Raji (cell line): Measurements from ENCODE around the gene BAIAP2.

Experiments
- POLR2A ChIP-seq: IDR thresholded peaks from 2 replicates; pipeline ENCODE4 v1.6.1; 2011; ENCODE audit warnings: low read depth, low read length, control low read depth; ENCODE audit not compliant: insufficient read depth

BAIAP2 gene

DNA sequence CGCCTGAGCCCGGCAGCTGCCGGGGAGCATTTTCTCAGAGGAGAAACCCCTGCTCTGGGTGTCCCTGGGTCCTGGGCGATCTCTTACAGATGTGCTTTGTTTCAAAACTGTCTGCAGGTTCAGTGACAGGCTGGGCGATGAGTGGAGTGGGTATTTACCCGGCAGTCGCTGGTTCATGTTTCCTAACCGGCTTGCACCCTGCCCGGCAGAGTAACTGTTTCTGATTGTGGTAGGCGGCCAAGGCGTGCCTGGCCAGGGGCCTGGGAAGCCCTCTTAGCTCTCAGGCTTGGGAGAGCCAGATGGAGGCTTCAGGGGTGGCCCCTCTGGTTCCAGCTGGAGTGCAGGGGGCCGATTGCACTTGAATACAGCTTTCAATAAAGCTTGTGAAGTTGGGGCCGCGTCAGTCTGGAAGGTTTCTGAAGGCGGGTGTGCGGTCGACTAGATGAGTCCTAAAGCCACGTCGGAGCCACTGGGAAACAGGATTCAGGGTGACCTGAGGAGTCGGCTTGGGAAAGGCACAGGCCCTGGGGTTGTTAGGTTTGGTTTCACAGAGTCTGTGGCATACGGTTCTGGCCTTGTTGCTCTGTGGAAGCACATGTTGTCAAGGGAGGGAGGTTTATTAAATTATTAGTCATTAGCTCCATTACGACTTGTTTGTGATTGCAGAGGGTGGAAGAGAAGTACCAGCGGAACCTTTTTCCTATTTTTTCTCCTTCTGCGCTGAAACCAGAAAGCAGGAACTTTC lies 1.4 kb downstream of the BAIAP2 start:
- TF ChIP-seq POLR2A = no peak

DNA sequence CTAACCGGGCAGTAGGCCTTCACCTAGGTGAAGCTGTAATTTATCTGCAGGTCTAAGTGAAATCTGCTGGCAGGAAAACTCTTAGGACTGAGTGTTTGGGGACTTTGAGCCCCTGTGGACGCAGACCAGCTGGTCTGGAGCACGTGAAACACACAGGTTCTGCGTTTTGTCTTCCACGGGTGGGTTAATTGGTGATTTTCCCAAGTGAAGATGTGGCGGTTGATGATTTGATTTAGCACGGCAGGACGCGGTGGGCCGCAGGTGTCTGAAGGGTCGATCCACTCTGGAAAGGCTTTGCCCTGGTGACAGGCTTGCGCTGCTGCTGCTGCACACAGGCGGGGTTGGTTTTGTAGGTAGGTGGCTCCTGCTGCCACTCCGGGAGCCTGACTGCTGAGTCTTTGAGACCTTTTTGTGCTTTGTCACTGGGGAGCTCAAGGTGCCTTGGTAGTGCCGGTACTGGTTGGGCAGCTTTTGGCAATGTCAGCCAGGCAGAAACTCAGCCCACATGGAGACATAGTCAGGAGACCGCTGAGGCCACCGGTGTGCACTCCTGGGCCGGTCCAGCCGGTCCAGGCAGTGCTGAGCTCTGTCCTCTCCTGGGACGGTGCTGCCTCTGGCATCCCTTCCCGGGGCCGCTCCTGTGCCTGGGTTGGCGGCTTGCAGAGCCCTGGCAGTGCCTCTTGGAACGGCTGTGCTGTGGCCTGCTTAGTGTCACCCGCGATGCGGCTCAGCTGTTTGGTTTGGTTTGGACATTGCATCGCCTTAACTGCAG lies 2.3 kb downstream of the BAIAP2 start:
- TF ChIP-seq POLR2A = no peak

DNA sequence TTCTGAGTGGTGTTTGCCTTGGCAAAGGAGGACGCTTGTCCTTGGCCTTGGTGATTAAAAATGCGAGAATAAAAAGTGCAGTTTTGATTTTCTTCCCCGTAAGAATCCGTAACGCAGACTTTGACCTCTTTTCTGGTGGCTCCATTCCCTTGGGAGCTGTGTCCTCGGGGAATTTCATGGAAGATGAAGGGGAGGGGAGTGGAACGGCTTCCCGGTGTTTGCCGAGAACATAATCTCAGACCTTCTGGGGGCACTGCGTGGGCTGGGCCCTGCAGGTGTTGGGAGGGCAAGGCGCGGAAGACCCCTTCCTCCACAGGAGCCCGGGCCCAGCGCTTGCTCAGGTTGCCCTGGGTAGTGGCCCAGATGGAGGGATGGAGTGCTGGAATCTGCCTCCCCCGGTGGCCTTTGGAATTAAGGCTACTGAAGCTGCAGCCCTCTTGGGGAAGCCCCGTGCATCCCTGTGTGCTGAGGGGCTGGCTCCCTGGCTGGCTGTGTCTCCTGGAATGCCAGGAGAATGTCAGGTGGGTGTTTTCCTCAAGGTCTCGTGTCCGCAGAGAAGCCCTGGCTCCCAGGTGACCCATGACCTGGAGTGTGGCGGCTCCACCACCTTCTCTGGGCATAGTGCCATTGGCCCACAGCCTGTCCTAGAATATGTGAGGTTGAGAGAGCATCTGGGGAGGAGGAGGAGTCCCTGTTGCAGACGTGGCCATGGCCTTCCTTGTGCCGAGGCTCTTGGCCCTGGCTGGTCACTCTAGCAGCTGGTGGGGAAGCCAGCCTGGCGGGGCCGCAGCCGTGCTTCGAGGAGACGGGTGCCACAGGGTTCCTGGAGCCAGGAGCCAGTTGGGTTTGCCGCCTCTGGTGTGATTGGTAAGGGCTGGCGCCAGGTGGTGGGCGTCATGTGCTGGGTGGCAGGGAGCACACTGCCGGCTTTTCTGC lies 3.1 kb downstream of the BAIAP2 start:
- no peak for TF ChIP-seq POLR2A

DNA sequence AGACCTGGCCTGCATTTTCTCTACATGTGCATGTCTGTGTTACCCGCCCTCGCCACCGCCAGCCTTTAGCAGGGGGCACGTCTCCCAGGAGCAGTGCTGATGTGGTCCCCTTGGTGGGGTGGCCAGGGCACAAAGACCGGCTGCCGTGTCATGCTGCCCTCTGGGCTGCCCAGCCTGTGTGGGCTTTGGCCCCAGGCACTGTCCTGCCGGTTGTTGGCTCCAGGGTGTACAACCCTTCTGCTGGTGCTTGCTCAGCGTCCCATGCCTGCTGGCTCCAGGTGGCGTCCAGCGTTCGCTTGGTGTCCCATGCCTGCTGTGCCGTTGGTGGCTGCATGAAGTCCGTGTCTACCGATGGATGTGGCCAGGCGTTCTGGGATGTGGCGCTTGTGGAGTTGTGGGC lies 4.1 kb downstream of the BAIAP2 start:
- no peak for TF ChIP-seq POLR2A

DNA sequence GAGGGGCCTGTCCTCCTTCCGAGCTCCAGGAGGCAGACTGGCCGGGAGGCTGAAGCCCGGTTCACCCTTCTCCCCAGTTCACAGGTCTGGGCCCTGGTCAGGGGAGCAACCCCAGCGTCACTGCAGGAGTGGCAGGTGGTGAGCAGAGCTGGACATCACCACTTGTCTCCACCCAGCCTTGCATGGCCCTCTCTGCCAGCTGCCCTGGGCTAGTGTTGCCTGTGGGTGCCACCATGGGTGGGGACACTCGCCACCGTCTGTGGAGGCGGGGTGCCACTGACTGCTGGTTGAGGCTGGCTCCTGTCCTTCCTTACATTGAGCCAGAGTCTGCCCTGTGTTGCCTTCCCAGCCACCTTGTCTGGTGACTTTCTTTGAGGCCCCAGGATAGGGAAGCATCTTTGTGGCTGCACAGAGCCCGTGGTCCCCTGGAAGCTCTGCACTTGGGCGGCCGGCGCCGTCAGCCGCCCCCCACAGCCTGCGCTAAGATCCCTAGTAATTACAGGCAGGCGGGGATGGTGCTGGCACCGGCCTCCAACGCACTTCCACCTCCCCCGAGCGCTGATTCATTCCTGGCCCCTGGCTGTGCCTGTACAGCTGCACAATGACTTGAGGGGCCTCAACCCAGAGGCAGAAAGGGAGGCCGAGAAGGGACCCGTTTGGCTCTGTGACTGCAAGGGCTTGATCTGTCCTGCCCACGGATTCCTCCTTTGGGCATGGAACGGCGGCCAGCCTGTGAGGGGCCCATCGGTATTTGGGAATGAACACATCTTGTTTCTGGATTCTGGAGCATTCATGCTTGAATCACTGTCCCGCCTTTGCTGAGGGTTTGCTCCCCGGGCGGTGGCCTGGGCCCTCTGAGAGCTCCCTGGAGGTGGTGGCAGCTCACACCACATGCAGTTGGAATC lies 5.2 kb downstream of the BAIAP2 start:
- TF ChIP-seq POLR2A = no peak

DNA sequence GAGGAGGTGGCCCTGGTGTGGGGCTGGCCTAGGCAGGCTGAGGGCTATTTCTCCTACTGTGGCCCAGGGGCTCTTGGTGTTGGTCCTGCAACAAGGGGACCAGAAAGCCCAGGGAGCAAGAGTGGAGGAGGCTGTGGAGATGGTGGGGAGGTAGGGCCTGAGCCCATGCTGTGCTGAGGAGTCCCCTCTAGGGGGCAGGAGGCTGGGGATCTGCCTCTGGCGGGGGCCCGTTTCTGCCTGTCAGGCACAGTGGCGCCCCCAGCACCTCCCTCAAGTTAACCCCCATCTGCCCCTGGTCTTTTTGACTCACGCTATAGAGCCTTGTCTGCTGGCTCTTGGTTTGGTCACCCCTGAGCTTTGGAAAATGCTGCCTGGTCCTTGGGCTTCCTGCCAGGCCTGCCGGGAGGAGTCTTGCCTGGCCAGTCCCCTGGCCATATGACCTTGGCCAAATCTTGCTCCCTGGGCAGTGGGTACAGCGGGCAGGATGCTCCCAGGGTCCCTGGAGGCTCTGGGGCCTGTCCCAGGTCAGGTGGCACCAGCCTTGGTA lies 5.9 kb downstream of the BAIAP2 start:
- TF ChIP-seq POLR2A = no peak

DNA sequence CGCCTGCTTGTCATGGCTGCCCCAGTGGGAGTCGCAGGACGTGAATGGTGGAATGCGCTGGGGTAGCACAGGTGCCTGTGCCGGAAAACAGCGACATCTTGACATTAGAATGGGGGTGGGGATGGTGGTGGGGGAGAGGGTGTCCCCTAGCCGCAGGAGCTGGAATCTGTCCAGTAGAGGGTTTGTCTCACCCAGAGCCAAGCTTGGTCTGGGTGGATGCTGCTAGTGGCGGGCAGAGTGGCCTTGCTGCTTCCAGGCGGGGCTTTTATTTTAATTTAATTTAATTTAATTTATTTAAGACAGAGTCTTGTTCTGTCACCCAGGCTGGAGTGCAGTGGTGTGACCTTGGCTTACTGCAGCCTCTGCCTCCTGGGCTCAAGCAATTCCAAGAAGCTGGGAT lies 7.7 kb downstream of the BAIAP2 start:
- no peak for TF ChIP-seq POLR2A

DNA sequence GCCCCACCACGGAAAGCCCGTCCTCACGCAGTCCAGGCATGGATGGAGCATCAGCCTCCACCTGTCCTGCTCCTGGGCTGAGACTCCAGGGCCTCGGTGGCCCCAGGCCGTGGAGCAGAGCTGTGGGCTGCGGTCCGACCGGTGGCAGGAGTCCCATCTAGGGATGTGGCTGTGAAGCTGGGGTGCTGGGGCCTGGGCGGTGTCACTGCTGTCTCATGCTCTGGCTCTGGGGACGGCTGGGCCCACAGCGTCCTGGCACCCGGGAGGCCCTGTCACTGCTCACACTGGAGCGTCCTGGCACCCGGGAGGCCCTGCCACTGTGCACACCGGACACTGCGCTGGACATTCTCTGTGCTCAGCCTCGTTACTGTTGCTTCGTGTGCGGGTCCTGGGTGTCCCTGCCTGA lies 8.4 kb downstream of the BAIAP2 start:
- no peak for TF ChIP-seq POLR2A

DNA sequence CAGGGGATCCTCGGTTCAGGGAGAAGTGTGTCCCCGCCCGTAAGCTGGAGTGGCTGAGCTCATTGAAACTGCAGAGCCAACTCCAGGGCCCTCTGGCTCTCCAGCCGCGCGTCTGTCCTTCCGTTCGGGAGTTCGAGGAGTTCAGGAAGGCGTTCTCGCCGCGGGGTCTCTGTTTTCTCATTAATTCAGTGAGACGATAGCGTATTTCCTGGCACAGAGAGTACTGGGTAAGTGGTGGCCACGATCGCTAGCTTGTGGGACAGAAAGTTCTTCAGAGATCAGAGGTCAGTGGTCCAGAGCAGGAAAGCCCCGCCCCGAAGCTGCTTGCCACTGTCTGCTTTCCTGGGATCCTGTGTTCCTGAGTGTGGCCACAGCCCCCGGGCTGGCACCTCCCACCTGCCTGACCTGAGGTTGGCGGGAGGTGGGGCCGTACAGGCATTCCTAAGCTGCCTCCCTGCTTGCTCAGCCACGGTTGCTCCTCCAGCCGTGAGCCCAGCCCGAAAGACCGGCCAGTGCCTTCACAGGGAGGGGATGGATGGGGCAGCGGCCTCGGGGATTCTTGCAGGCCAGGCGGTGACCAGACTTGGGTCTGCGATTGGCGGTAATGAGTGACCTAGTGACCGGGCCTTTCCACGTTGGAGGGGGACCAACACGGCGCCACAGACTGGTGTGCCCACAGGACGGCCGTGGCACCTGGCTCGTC lies 8.9 kb downstream of the BAIAP2 start:
- no peak for TF ChIP-seq POLR2A

DNA sequence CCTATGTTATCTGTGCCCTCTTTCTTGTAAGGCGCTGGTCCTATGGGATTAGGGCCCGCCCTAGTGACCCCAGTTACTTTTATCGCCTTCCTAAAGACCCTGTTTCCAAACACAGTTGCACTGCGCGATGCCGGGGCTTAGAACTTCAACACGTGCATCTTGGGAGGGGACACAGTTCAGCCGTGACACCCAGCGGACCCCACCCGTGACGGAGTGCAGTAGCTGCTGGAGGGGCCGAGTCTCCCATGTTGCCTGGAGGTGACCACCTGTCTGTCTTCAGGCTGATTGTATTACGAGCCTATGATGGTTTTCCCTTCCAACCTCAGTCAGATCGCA lies 9.4 kb downstream of the BAIAP2 start:
- no peak for TF ChIP-seq POLR2A

DNA sequence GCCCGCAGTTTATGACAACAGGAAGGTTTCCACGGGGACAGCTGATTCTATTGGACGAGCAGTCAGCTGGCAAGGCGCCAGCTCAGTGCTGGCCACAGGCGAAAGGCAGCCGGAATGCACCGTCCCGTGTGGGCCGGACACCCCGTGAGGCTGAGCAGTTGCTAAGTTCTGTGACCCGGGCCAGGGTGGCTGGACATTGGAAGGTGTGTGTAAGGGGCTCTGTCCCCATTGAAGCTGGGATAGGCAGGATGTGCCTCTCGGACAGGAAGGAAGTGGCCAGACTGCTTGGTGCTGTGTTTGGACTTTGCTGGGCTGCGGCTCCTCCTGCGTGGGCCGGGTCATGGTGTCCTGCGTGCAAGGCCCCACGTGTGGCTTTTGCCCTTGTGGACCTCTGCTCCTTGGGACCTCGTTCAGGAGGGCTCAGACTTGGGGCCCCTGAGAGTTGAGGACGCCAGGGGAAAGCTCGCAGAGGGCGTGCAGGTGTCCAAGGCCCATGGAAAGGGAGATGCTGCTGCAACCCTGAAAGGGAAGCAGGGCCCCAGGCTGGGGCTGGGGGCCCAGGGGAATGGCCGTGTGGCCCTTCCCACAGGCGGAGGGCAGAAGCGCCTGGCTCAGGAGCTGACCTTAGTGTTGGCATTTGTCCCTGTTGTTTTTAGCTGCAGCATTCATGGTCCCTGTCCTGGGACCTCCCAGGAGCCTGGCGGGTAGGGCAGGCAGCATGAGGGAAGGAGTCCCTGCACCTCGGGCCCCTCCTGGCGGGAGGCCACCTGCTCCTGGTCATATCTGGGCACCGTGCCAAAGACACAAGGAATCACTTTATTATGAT lies 10.0 kb downstream of the BAIAP2 start:
- no peak for TF ChIP-seq POLR2A

DNA sequence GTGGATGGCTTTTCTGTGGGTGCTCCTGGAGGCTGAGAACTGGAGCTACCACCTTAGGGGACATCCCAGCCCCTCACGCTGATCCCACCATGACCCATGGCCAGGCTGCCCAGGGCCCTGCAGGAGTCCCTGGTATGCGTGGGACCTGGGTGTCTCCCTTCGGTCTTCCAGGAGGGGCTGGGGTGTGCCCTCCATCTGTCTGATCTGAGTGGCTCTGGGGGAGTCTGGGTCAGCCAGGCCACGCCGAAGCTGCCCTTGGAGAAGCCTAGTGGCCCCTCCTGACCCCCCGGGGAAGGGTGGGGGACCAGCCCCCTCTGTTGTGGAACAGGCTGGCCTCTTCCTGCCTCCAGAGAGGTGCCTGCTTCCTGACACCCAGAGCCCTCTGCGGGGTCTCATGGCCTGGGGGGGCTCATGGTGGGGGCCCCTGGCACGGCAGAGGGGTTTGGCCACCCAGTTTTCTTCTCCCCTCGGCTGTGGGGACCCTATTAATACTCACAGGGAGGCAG lies 10.7 kb downstream of the BAIAP2 start:
- no peak for TF ChIP-seq POLR2A
